ENCODE data around the gene MYH9.
"Not testable (repeated sequence)": the region's sequence is repeated elsewhere in the genome, so short reads cannot be mapped to it uniquely, and the experiment has no call there.

MYH9 gene

GRCh38 chr22:36262307-36262706, 125.5 kb downstream of the MYH9 start:
- not testable (repeated sequence) for DNase-seq

- not testable (repeated sequence) for DNase-seq
Observed at GRCh38 chr22:36261675-36262074, 126.1 kb downstream of the MYH9 start.

- no peak for DNase-seq
Observed at GRCh38 chr22:36259615-36260300, 128.0 kb downstream of the MYH9 start.

- no peak for DNase-seq
Observed at GRCh38 chr22:36258701-36259614, 128.8 kb downstream of the MYH9 start.

- no peak for DNase-seq
Observed at GRCh38 chr22:36257948-36258670, 129.7 kb downstream of the MYH9 start.

- DNase-seq, result no peak
Observed at GRCh38 chr22:36257308-36257707, 130.5 kb downstream of the MYH9 start.

- DNase-seq, result no peak
Observed at GRCh38 chr22:36256478-36256877, 131.3 kb downstream of the MYH9 start.

GRCh38 chr22:36255572-36255971, 132.2 kb downstream of the MYH9 start:
- DNase-seq, result not testable (repeated sequence)

GRCh38 chr22:36253523-36254490, 134.0 kb downstream of the MYH9 start:
- DNase-seq, result no peak

GRCh38 chr22:36252754-36253522, 134.8 kb downstream of the MYH9 start, which contains the start of gene APOL1:
Gene APOL1, plus strand, starts transcription at chr22:36253133. Its CDS starts 1,823 bp downstream, at chr22:36254956.
- peak; percentile 19 for DNase-seq

GRCh38 chr22:36251979-36252608, 135.7 kb downstream of the MYH9 start:
- DNase-seq, result not testable (repeated sequence)

GRCh38 chr22:36250292-36250960, 137.3 kb downstream of the MYH9 start:
- peak; percentile 9 for DNase-seq

GRCh38 chr22:36249160-36249559, 138.6 kb downstream of the MYH9 start:
- DNase-seq, result no peak

GRCh38 chr22:36247955-36248354, 139.8 kb downstream of the MYH9 start:
- no peak for DNase-seq

- no peak for DNase-seq
Observed at GRCh38 chr22:36246718-36247117, 141.0 kb downstream of the MYH9 start.

GRCh38 chr22:36245805-36246356, 141.9 kb downstream of the MYH9 start:
- DNase-seq, result no peak

- no peak for DNase-seq
Observed at GRCh38 chr22:36244522-36245391, 143.0 kb downstream of the MYH9 start.

GRCh38 chr22:36243986-36244385, 143.8 kb downstream of the MYH9 start:
- no peak for DNase-seq

All from midbrain (tissue), 1 donor.